ENCODE results near the gene PHF21B.
A peak's percentile ranks its signal among the peaks of the same experiment; 100 is the strongest.
"Not testable (repeated sequence)": the region's sequence is repeated elsewhere in the genome, so short reads cannot be mapped to it uniquely, and the experiment has no call there.

- TF ChIP-seq EP300 (IDR thresholded peaks at IDR 0.05; ENCODE audit: borderline replicate concordance in 1 of 2, low read depth in 2 of 2, low read length in 2 of 2); POLR2A (IDR thresholded peaks at IDR 0.05; ENCODE audit: control extremely low read depth in 1 of 2, low read depth in 2 of 2, low read length in 2 of 2); CTCF (IDR thresholded peaks at IDR 0.05; ENCODE audit: control extremely low read depth in 1 of 3, insufficient read depth in 1 of 3, low read depth in 1 of 3, low read length in 3 of 3); USF2 (IDR thresholded peaks at IDR 0.05; ENCODE audit: low read length); POLR2AphosphoS5 (IDR thresholded peaks at IDR 0.05; ENCODE audit: low read depth, low read length); KDM1A (IDR thresholded peaks at IDR 0.05; ENCODE audit: borderline replicate concordance, low read length); HDAC2 (IDR thresholded peaks at IDR 0.05; ENCODE audit: borderline replicate concordance in 1 of 2, low read depth in 2 of 2, low read length in 2 of 2); TAF1 (IDR thresholded peaks at IDR 0.05; ENCODE audit: low read depth, low read length); YY1 (IDR thresholded peaks at IDR 0.05; ENCODE audit: low read depth, low read length): not testable (repeated sequence)
- TF ChIP-seq CREB1 (IDR thresholded peaks at IDR 0.05) = peak; percentile 63
- TF ChIP-seq MAX (IDR thresholded peaks at IDR 0.05) = peak; percentile 50
These were observed 42.9 kb upstream of the PHF21B start for GRCh38 chr22:45052665-45053064.

Measured in H1 (cell line).